ENCODE data around the gene SIDT2. TPM values are rescaled to one million over a fixed set of nuclear protein-coding genes. Genes with fewer than 3 reads are reported as not detected.

Gene SIDT2
- total RNA-seq, 1 donor from 2014 or later = 3.2 TPM

GRCh38 chr11:117175781-117176180 is 2.8 kb upstream of the SIDT2 start:
- no peak for DNase-seq (ENCODE audit: low read depth)
- no peaks in the 10 kb centered on the region for H3K36me3 ChIP-seq (ENCODE audit: control insufficient read depth, insufficient read depth, low read length)
- no peak for FAIRE-seq
- H3K4me3 ChIP-seq (ENCODE audit: low read depth, low read length) = no peak overlapping the region
- no peak for TF ChIP-seq CTCF (IDR thresholded peaks at IDR 0.05; ENCODE audit: insufficient read depth, low read length, severe bottlenecking)
- H3K27me3 ChIP-seq (ENCODE audit: control insufficient read depth, insufficient read depth, low read length) = no peaks in the 10 kb centered on the region

- TF ChIP-seq CTCF (IDR thresholded peaks at IDR 0.05; ENCODE audit: insufficient read depth, low read length, severe bottlenecking) = no peak
These were observed 2.4 kb upstream of the SIDT2 start for GRCh38 chr11:117176186-117176585.

GRCh38 chr11:117177534-117178209 is 871 bp upstream of the SIDT2 start:
- DNase-seq (ENCODE audit: low read depth) = peak; percentile 69
- Histone ChIP-seq H3K4me3 (ENCODE audit: low read depth, low read length) (peak overlapping the region; percentile 77), H3K36me3 (ENCODE audit: control insufficient read depth, insufficient read depth, low read length) (peaks cover 2% of the 10 kb centered on the region), H3K27me3 (ENCODE audit: control insufficient read depth, insufficient read depth, low read length) (no peaks in the 10 kb centered on the region)
- FAIRE-seq = no peak
- TF ChIP-seq CTCF (IDR thresholded peaks at IDR 0.05; ENCODE audit: insufficient read depth, low read length, severe bottlenecking) = no peak

More at GRCh38 chr11:117176186-117176585, 2.4 kb upstream of the SIDT2 start:
- FAIRE-seq (no peak), DNase-seq (ENCODE audit: low read depth) (no peak)
- Histone ChIP-seq H3K4me3 (ENCODE audit: low read depth, low read length) (no peak overlapping the region), H3K27me3 (ENCODE audit: control insufficient read depth, insufficient read depth, low read length) (no peaks in the 10 kb centered on the region), H3K36me3 (ENCODE audit: control insufficient read depth, insufficient read depth, low read length) (no peaks in the 10 kb centered on the region)

GRCh38 chr11:117179048-117179999 is 781 bp downstream of the SIDT2 start:
- Histone ChIP-seq H3K27me3 (ENCODE audit: control insufficient read depth, insufficient read depth, low read length) (no peaks in the 10 kb centered on the region), H3K4me3 (ENCODE audit: low read depth, low read length) (peak overlapping the region; percentile 77), H3K36me3 (ENCODE audit: control insufficient read depth, insufficient read depth, low read length) (peaks cover 4% of the 10 kb centered on the region)
- DNase-seq (ENCODE audit: low read depth) = no peak
- TF ChIP-seq CTCF (IDR thresholded peaks at IDR 0.05; ENCODE audit: insufficient read depth, low read length, severe bottlenecking) = no peak
- FAIRE-seq = no peak

- no peaks in the 10 kb centered on the region for H3K27me3 ChIP-seq (ENCODE audit: control insufficient read depth, insufficient read depth, low read length)
- no peak for TF ChIP-seq CTCF (IDR thresholded peaks at IDR 0.05; ENCODE audit: insufficient read depth, low read length, severe bottlenecking)
- H3K4me3 ChIP-seq (ENCODE audit: low read depth, low read length) = peak overlapping the region; percentile 77
- FAIRE-seq (no peak), DNase-seq (ENCODE audit: low read depth) (no peak)
- peaks cover 4% of the 10 kb centered on the region for H3K36me3 ChIP-seq (ENCODE audit: control insufficient read depth, insufficient read depth, low read length)
These were observed 1.5 kb downstream of the SIDT2 start for GRCh38 chr11:117180020-117180419.

Data from bronchial epithelial cell (primary cell).